Stimulated activated memory B cell treated with anti-CD40 and anti-IgM and Interleukin-4, amounts not matched to agents 10 μg/mL and 1 μg/mL and 100 μg/mL, for 72 hours (primary cell): ENCODE results near the gene CDK14.

Experiments used
- ATAC-seq: fragments of 150-1000 bp; cut with Tn5 transposase; 2 replicates; pipeline ENCODE4 v1.10.0; 2021
- H3K27ac Mint-ChIP-seq: one replicate; pipeline ENCODE4 v1.8.0; 2022; ENCODE audit warnings: mild to moderate bottlenecking, mixed read lengths
- H3K27me3 Mint-ChIP-seq: one replicate; pipeline ENCODE4 v1.8.0; 2022; ENCODE audit warnings: mixed read lengths
- H3K36me3 Mint-ChIP-seq: one replicate; pipeline ENCODE4 v1.8.0; 2022; ENCODE audit warnings: mixed read lengths
- H3K4me1 Mint-ChIP-seq: one replicate; pipeline ENCODE4 v1.8.0; 2022; ENCODE audit warnings: mixed read lengths
- H3K4me3 Mint-ChIP-seq: one replicate; pipeline ENCODE4 v1.8.0; 2022; ENCODE audit warnings: mild to moderate bottlenecking, moderate library complexity, mixed read lengths
- H3K9me3 Mint-ChIP-seq: one replicate; pipeline ENCODE4 v1.8.0; 2022; ENCODE audit warnings: mixed read lengths

Gene CDK14

GRCh38 chr7:91248996-91249395, 652.9 kb downstream of the CDK14 start:
- no peak overlapping the region for H3K4me3 Mint-ChIP-seq
- H3K27me3 Mint-ChIP-seq = no peaks in the 10 kb centered on the region
- H3K36me3 Mint-ChIP-seq = no peaks in the 10 kb centered on the region
- no peaks in the 10 kb centered on the region for H3K9me3 Mint-ChIP-seq
- no peaks in the 10 kb centered on the region for H3K4me1 Mint-ChIP-seq
- ATAC-seq = peak; percentile 20
- no peak overlapping the region for H3K27ac Mint-ChIP-seq

GRCh38 chr7:91249506-91250233, 653.5 kb downstream of the CDK14 start:
- Mint-ChIP-seq H3K9me3 (no peaks in the 10 kb centered on the region), H3K27me3 (no peaks in the 10 kb centered on the region), H3K27ac (no peak overlapping the region), H3K4me3 (no peak overlapping the region), H3K36me3 (no peaks in the 10 kb centered on the region), H3K4me1 (no peaks in the 10 kb centered on the region)
- no peak for ATAC-seq

GRCh38 chr7:91250706-91251105, 654.6 kb downstream of the CDK14 start:
- Mint-ChIP-seq H3K27ac (no peak overlapping the region), H3K9me3 (peaks cover 4% of the 10 kb centered on the region), H3K4me3 (no peak overlapping the region), H3K27me3 (peaks cover 5% of the 10 kb centered on the region), H3K36me3 (peaks cover 3% of the 10 kb centered on the region), H3K4me1 (no peaks in the 10 kb centered on the region)
- no peak for ATAC-seq

- Mint-ChIP-seq H3K4me1 (no peaks in the 10 kb centered on the region), H3K4me3 (no peak overlapping the region), H3K9me3 (peaks cover 7% of the 10 kb centered on the region), H3K27me3 (peaks cover 13% of the 10 kb centered on the region), H3K27ac (no peak overlapping the region), H3K36me3 (peaks cover 6% of the 10 kb centered on the region)
- no peak for ATAC-seq
Measured at GRCh38 chr7:91251877-91252276, 655.8 kb downstream of the CDK14 start.
